K562 (cell line): ENCODE results near the gene LRRC4C. TPM values are rescaled to one million over a fixed set of nuclear protein-coding genes. Genes with fewer than 3 reads are reported as not detected.

Experiments used
- ATAC-seq: fragments of 200-7000 bp; cut with Tn5 transposase; 3 replicates; pipeline ENCODE4 v1.9.1; 2020; ENCODE audit warnings: moderate library complexity
- BruUV-seq: library from RNA; stranded (reverse); fragments of 400-500 nt; replicated peaks from 2 replicates; lab custom pipeline; 2021; lab: Mats Ljungman, UMichigan
- CTCF ChIA-PET: fragments of 300-600 bp; formaldehyde crosslinking; extraction: SDS; loops from one replicate; lab custom pipeline; 2021; ENCODE audit warnings: low intra/inter-chr PET ratio; lab: Yijun Ruan, JAX
- POLR2A ChIA-PET: fragments of 300-600, 350-650 bp; sonication (Branson Sonifier 250); formaldehyde crosslinking; extraction: SDS; loops from one replicate; lab custom pipeline; 2021; ENCODE audit warnings: antibody characterized with exemption, inconsistent platforms; lab: Yijun Ruan, JAX
- DNase-seq, 4 experiments: peaks; one replicate each; pipeline versions ENCODE4 v3.0.0 to v3.0.0-alpha.2; 2011 to 2018; ENCODE audit warnings: low spot score in 3 of 4, mixed read lengths in 3 of 4; ENCODE audit errors: extremely low read depth in 1 of 4
- FAIRE-seq: peaks from 2 replicates; lab custom pipeline; 2011; peaks lifted over from hg19 to GRCh38; lab: Jason Lieb, UNC
- H2AFZ ChIP-seq: 2 replicates; pipeline ENCODE4 v1.6.0; 2011; ENCODE audit warnings: low read depth, low read length, control low read depth, inconsistent platforms
- H3K27ac ChIP-seq: fragments of 200-600 bp; 3 replicates; pipeline ENCODE4 v1.8.0; 2011; ENCODE audit warnings: low read depth, mild to moderate bottlenecking, control low read depth, inconsistent platforms, low read length, moderate library complexity, mixed read lengths; ENCODE audit errors: extremely low read depth
- H3K27me3 ChIP-seq, 2 experiments: fragments of 300-600 bp in 1 of 2; 2 replicates in 1 of 2; 3 replicates in 1 of 2; pipeline versions ENCODE4 v1.6.0 to v1.8.0; 2011; ENCODE audit warnings: inconsistent platforms in 2 of 2, low read length in 2 of 2, mild to moderate bottlenecking in 1 of 2, mixed read lengths in 1 of 2, moderate library complexity in 1 of 2; ENCODE audit not compliant: control insufficient read depth in 2 of 2, insufficient read depth in 2 of 2
- H3K36me3 ChIP-seq: fragments of 300-600 bp; 3 replicates; pipeline ENCODE4 v1.8.0; 2011; ENCODE audit warnings: mild to moderate bottlenecking, low read length, inconsistent platforms; ENCODE audit not compliant: control insufficient read depth, insufficient read depth
- H3K4me1 ChIP-seq, 2 experiments: fragments of 200-600 bp in 1 of 2; replicated peaks in 1 of 2; 2 replicates in 1 of 2; 3 replicates in 1 of 2; pipeline versions ENCODE4 v1.5.1 to v1.8.0; 2011; ENCODE audit warnings: inconsistent platforms in 2 of 2, low read length in 2 of 2, mild to moderate bottlenecking in 1 of 2, mixed read lengths in 1 of 2, moderate library complexity in 1 of 2; ENCODE audit not compliant: control insufficient read depth in 2 of 2, insufficient read depth in 2 of 2
- H3K4me2 ChIP-seq: 2 replicates; pipeline ENCODE4 v1.6.1; 2011; ENCODE audit warnings: low read length, control low read depth, inconsistent platforms, mixed read lengths; ENCODE audit not compliant: insufficient read depth
- H3K4me3 ChIP-seq: fragments of 200-600 bp; sonication (generic), shearing (Covaris generic); 2 replicates; pipeline ENCODE4 v1.5.1; 2016; ENCODE audit warnings: control low read depth, inconsistent platforms
- H3K79me2 ChIP-seq: fragments of 200-600 bp; 3 replicates; pipeline ENCODE4 v1.8.0; 2011; ENCODE audit warnings: low read length, inconsistent platforms; ENCODE audit not compliant: control insufficient read depth, insufficient read depth
- H3K9ac ChIP-seq, 2 experiments: 2 replicates each; pipeline versions ENCODE4 v1.6.0 to v1.6.1; 2011; ENCODE audit warnings: low read depth in 2 of 2, low read length in 2 of 2, control low read depth in 1 of 2, inconsistent platforms in 1 of 2, mild to moderate bottlenecking in 1 of 2, mixed read lengths in 1 of 2; ENCODE audit not compliant: insufficient read depth in 1 of 2
- H3K9me1 ChIP-seq: one replicate; pipeline ENCODE4 v1.6.0; 2011; ENCODE audit warnings: inconsistent platforms, mild to moderate bottlenecking, low read length, moderate library complexity; ENCODE audit not compliant: control insufficient read depth, insufficient read depth
- H3K9me3 ChIP-seq: replicated peaks from 2 replicates; pipeline ENCODE4 v1.5.1; 2011; ENCODE audit warnings: low read depth, low read length, inconsistent platforms; ENCODE audit not compliant: control insufficient read depth, insufficient read depth
- H4K20me1 ChIP-seq: replicated peaks from 2 replicates; pipeline ENCODE4 v1.6.1; 2011; ENCODE audit warnings: low read length, inconsistent platforms, mixed read lengths; ENCODE audit not compliant: control insufficient read depth, insufficient read depth
- CAMTA2 ChIP-seq: fragments of 250-450 bp; sonication (Bioruptor Pico); conservative IDR thresholded peaks from 2 replicates; pipeline ENCODE4 v1.5.1; 2022
- CBX5 ChIP-seq: IDR thresholded peaks from 2 replicates; pipeline ENCODE4 v1.6.1; 2014; ENCODE audit warnings: low read depth, borderline replicate concordance
- CHD2 ChIP-seq: IDR thresholded peaks from 2 replicates; pipeline ENCODE4 v1.6.1; 2011; ENCODE audit warnings: low read depth, low read length
- DACH1 ChIP-seq: fragments of 450-650 bp; IDR thresholded peaks from 2 replicates; pipeline ENCODE4 v1.6.1; 2018; ENCODE audit not compliant: partially characterized antibody
- FOXP1 ChIP-seq: sonication (generic); formaldehyde crosslinking; IDR thresholded peaks from 2 replicates; pipeline ENCODE4 v1.8.0; 2022; ENCODE audit warnings: mild to moderate bottlenecking, missing genetic modification reagents
- HEY1 ChIP-seq: fragments of 250-450 bp; sonication (Bioruptor Pico); IDR thresholded peaks from 2 replicates; pipeline ENCODE4 v1.5.0; 2020; ENCODE audit warnings: mild to moderate bottlenecking, moderate library complexity, borderline replicate concordance
- NR3C1 ChIP-seq: sonication (generic); formaldehyde crosslinking; IDR thresholded peaks from 2 replicates; pipeline ENCODE4 v1.8.1; 2022; ENCODE audit warnings: missing genetic modification reagents
- STAT5A ChIP-seq: IDR thresholded peaks from 2 replicates; pipeline ENCODE4 v1.6.1; 2012; ENCODE audit warnings: low read length, inconsistent platforms, borderline replicate concordance
- ZNF316 ChIP-seq: fragments of 450-650 bp; IDR thresholded peaks from 2 replicates; pipeline ENCODE4 v1.6.1; 2016
- ZNF324 ChIP-seq: fragments of 250-450 bp; sonication (Bioruptor Pico); IDR thresholded peaks from 2 replicates; pipeline ENCODE4 v1.4.0; 2020; ENCODE audit warnings: mild to moderate bottlenecking
- ZNF408 ChIP-seq: fragments of 250-450 bp; sonication (Bioruptor Pico); IDR thresholded peaks from 2 replicates; pipeline ENCODE4 v1.4.0; 2020; ENCODE audit warnings: low read depth, mild to moderate bottlenecking, moderate library complexity
- ZNF785 ChIP-seq: fragments of 250-450 bp; sonication (Bioruptor Pico); IDR thresholded peaks from 2 replicates; pipeline ENCODE4 v1.4.0; 2020; ENCODE audit warnings: mild to moderate bottlenecking
- ZSCAN29 ChIP-seq: fragments of 450-650 bp; IDR thresholded peaks from 2 replicates; pipeline ENCODE4 v1.6.1; 2017
- WGBS: fragments of 100-300 bp; shearing (Covaris generic); methylation state at CpG from one replicate; pipeline ENCODE4 v1.1.6; 2016; ENCODE audit warnings: low coverage, mixed read lengths; ENCODE audit not compliant: insufficient coverage; ENCODE audit errors: missing lambda C conversion rate; 5-methylcytosine and 5-hydroxymethylcytosine counted together
- in situ Hi-C: fragments of 300-500 bp; cut with MboI; formaldehyde crosslinking; loops from 4 replicates; pipeline ENCODE4 v1.15.0; 2018; ENCODE audit warnings: inconsistent platforms, mixed read lengths
- intact Hi-C: fragments of 100-400 bp; cut with micrococcal nuclease; formaldehyde crosslinking; loops from 2 replicates; pipeline ENCODE4 v1.14.2; 2022
- polyA plus RNA-seq, 8 experiments: library from polyadenylated mRNA; depleted of rRNA in 4 of 8; stranded (reverse) in 5 of 8; unstranded in 3 of 8; fragments of >200 nt; fragmentation: Nextera tagmentation in 2 of 8; fragmentation: Illumina TruSeq in 1 of 8; extraction: Ambion mirVana in 2 of 8; extraction: Trizol in 1 of 8; gene quantifications; 2 replicates each; pipeline versions ENCODE4 v1.2.1 to v1.2.3, GENCODE V29; 2011 to 2014; ENCODE audit warnings: inconsistent platforms in 1 of 8, missing spikeins in 1 of 8
- total RNA-seq, 7 experiments: library from RNA; depleted of rRNA in 6 of 7; stranded (reverse); fragments of >200 nt in 6 of 7; fragmentation: Illumina TruSeq in 2 of 7; extraction: Trizol in 2 of 7; gene quantifications; 2 replicates each; pipeline versions ENCODE4 v1.2.1 to v1.2.3, GENCODE V29; 2011 to 2021; ENCODE audit warnings: low replicate concordance in 1 of 7
- TF ChIP-seq, protein P1 (sequence below): IDR thresholded peaks from 2 replicates; pipeline ENCODE4 v1.6.1; 2014; ENCODE audit warnings: antibody characterized with exemption
- TF ChIP-seq, protein P2 (sequence below), 2 experiments: fragments of 450-650 bp; formaldehyde crosslinking in 1 of 2; IDR thresholded peaks; 2 replicates each; pipeline versions ENCODE4 v1.4.0 to v1.6.1; 2014 to 2020; ENCODE audit warnings: mild to moderate bottlenecking in 2 of 2, borderline replicate concordance in 1 of 2, low read depth in 1 of 2

Gene LRRC4C
- total and polyA plus RNA-seq, 9 of the 15 experiments (the other 6 are each of a cell fraction or from before 2014, with no cell fraction given): not detected

DNA sequence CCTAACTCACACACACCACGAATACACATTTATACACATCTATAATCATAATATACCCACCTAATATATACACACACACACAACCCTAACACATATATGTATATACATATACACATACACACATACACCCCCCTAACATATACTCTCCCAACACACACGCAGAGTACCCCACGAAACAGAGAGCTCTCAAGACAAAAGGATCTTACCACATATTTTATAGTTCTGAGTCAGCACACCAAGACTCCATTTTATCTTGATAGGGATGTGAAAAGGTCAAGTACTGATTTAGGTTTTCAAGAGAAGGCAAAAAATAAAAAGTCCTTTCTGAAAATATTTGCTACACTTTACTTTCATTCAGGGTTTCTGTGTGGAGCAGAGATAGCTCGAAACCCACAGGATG lies 1207.2 kb downstream of the LRRC4C start (continued):
- TF ChIP-seq HEY1 (CRISPR knock-in tag): no peak
- TF ChIP-seq ZNF324 (CRISPR knock-in tag): no peak
- TF ChIP-seq, protein P1, sequence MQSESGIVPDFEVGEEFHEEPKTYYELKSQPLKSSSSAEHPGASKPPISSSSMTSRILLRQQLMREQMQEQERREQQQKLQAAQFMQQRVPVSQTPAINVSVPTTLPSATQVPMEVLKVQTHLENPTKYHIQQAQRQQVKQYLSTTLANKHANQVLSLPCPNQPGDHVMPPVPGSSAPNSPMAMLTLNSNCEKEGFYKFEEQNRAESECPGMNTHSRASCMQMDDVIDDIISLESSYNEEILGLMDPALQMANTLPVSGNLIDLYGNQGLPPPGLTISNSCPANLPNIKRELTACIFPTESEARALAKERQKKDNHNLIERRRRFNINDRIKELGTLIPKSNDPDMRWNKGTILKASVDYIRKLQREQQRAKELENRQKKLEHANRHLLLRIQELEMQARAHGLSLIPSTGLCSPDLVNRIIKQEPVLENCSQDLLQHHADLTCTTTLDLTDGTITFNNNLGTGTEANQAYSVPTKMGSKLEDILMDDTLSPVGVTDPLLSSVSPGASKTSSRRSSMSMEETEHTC: no peak
- TF ChIP-seq DACH1: no peak

DNA sequence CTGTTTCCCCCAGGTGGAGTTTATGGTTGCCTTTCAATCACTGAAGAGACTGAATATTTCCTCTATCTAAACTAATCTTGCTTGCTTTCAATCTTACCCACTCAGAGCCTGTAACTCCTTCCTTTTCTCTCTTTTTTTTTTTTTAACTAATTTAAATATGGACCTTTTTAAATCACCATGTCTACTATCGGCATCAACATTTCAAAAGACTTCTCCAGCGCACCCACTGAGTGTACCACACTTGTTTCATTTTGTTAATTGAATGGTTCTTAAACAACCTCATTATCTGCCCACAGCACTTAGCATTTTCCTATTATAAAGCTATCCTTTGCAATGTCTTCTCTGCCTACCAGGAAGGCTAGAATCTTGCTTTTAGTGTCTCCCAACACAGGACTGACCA lies 1212.5 kb downstream of the LRRC4C start:
- Histone ChIP-seq H4K20me1 (no peaks in the 10 kb centered on the region), H3K79me2 (no peaks in the 10 kb centered on the region), H3K4me1 (no peaks in the 10 kb centered on the region), H3K27ac (no peak overlapping the region), H3K4me3 (no peak overlapping the region), H3K9me3 (no peaks in the 10 kb centered on the region), H3K36me3 (no peaks in the 10 kb centered on the region), H2AFZ (no peak overlapping the region), H3K9ac (no peak overlapping the region), H3K9me1 (no peaks in the 10 kb centered on the region), H3K27me3 (no peaks in the 10 kb centered on the region), H3K4me2 (no peak overlapping the region)
- no TSS peak for BruUV-seq
- WGBS: 0% methylated on average over 2 of the region's 2 CpGs
- DNase-seq (no peak), FAIRE-seq (no peak), ATAC-seq (no peak)
- ChIA-PET CTCF (no interaction called here), POLR2A (interaction anchor here (0.9 kb wide), 1 partner anchor 10 kb away, joined by 3 read pairs; no protein-coding TSS in a partner anchor)
- in situ Hi-C loops (no loop called here), intact Hi-C loops (no loop called here)
- TF ChIP-seq CBX5: no peak
- no peak for TF ChIP-seq NR3C1 (CRISPR knock-in tag)
- no peak for TF ChIP-seq CHD2
- no peak for TF ChIP-seq ZNF408 (CRISPR knock-in tag)
- TF ChIP-seq, protein P2, sequence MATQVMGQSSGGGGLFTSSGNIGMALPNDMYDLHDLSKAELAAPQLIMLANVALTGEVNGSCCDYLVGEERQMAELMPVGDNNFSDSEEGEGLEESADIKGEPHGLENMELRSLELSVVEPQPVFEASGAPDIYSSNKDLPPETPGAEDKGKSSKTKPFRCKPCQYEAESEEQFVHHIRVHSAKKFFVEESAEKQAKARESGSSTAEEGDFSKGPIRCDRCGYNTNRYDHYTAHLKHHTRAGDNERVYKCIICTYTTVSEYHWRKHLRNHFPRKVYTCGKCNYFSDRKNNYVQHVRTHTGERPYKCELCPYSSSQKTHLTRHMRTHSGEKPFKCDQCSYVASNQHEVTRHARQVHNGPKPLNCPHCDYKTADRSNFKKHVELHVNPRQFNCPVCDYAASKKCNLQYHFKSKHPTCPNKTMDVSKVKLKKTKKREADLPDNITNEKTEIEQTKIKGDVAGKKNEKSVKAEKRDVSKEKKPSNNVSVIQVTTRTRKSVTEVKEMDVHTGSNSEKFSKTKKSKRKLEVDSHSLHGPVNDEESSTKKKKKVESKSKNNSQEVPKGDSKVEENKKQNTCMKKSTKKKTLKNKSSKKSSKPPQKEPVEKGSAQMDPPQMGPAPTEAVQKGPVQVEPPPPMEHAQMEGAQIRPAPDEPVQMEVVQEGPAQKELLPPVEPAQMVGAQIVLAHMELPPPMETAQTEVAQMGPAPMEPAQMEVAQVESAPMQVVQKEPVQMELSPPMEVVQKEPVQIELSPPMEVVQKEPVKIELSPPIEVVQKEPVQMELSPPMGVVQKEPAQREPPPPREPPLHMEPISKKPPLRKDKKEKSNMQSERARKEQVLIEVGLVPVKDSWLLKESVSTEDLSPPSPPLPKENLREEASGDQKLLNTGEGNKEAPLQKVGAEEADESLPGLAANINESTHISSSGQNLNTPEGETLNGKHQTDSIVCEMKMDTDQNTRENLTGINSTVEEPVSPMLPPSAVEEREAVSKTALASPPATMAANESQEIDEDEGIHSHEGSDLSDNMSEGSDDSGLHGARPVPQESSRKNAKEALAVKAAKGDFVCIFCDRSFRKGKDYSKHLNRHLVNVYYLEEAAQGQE (IDR thresholded peaks at IDR 0.05; ENCODE audit: borderline replicate concordance): no peak
- TF ChIP-seq, protein P2 (CRISPR knock-in tag; IDR thresholded peaks at IDR 0.05; ENCODE audit: low read depth): no peak
- TF ChIP-seq ZNF316: no peak
- no peak for TF ChIP-seq FOXP1 (CRISPR knock-in tag)
- TF ChIP-seq STAT5A: no peak
- no peak for TF ChIP-seq CAMTA2 (CRISPR knock-in tag)
- no peak for TF ChIP-seq ZSCAN29
- no peak for TF ChIP-seq ZNF785 (CRISPR knock-in tag)
